Endothelial cell of umbilical vein (primary cell): Measurements from ENCODE around the gene MAT1A.

ENCODE experiments used
- CTCF ChIP-seq, 2 donors: IDR thresholded peaks; 1 replicate in 1 of 2; 2 replicates in 1 of 2; pipeline ENCODE4 v1.5.1; 2011; ENCODE audit warnings: low read length in 2 of 2, mild to moderate bottlenecking in 2 of 2, moderate library complexity in 2 of 2, control low read depth in 1 of 2, inconsistent platforms in 1 of 2, low read depth in 1 of 2; ENCODE audit not compliant: insufficient read depth in 1 of 2; ENCODE audit errors: extremely low read depth in 1 of 2
- EZH2 ChIP-seq: IDR thresholded peaks from 2 replicates; pipeline ENCODE4 v1.6.1; 2012; ENCODE audit warnings: borderline replicate concordance, low read depth, mild to moderate bottlenecking, moderate library complexity, low read length, inconsistent platforms; ENCODE audit not compliant: severe bottlenecking
- POLR2A ChIP-seq: IDR thresholded peaks from 2 replicates; pipeline ENCODE4 v1.6.1; 2012; ENCODE audit warnings: low read depth, mild to moderate bottlenecking, control low read depth, low read length
- POLR2AphosphoS5 ChIP-seq: IDR thresholded peaks from 2 replicates; pipeline ENCODE4 v1.6.1; 2012; ENCODE audit warnings: low read depth, mild to moderate bottlenecking, control low read depth, low read length, moderate library complexity; ENCODE audit not compliant: insufficient read depth

GRCh38 chr10:80264081-80265056 is 25.1 kb downstream of the MAT1A start:
- TF ChIP-seq POLR2A = no peak
- TF ChIP-seq CTCF (IDR thresholded peaks at IDR 0.05; ENCODE audit: extremely low read depth in 1 of 2, insufficient read depth in 1 of 2, low read depth in 1 of 2, low read length in 2 of 2) = no peak
- no peak for TF ChIP-seq POLR2AphosphoS5
- TF ChIP-seq EZH2 = no peak
